MM.1S (cell line): ENCODE results near the gene RAMP3.

Source experiments
- DNase-seq: peaks from one replicate; pipeline ENCODE4 v3.0.0-alpha.2; 2015
- H2AFZ ChIP-seq: fragments of 300-600 bp; sonication (generic); 2 replicates; pipeline ENCODE4 v1.6.0; 2016; ENCODE audit warnings: antibody characterized with exemption, low read length
- H3F3A ChIP-seq: fragments of 300-600 bp; sonication (generic); 2 replicates; pipeline ENCODE4 v1.6.1; 2016; ENCODE audit warnings: mild to moderate bottlenecking, antibody characterized with exemption, low read length, moderate library complexity, mixed read lengths; ENCODE audit not compliant: insufficient read depth
- H3K27ac ChIP-seq: fragments of 300-600 bp; sonication (generic); 2 replicates; pipeline ENCODE4 v1.5.1; 2016; ENCODE audit warnings: mild to moderate bottlenecking, low read length
- H3K27me3 ChIP-seq: fragments of 300-600 bp; sonication (generic); replicated peaks from 2 replicates; pipeline ENCODE4 v1.6.0; 2016; ENCODE audit warnings: low read length; ENCODE audit not compliant: insufficient read depth
- H3K36me3 ChIP-seq: fragments of 300-600 bp; sonication (generic); replicated peaks from 2 replicates; pipeline ENCODE4 v1.6.1; 2016; ENCODE audit warnings: mild to moderate bottlenecking, low read length, mixed read lengths; ENCODE audit not compliant: insufficient read depth
- H3K4me1 ChIP-seq: fragments of 300-600 bp; sonication (generic); 2 replicates; pipeline ENCODE4 v1.6.1; 2016; ENCODE audit warnings: low read length, mixed read lengths
- H3K4me2 ChIP-seq: fragments of 300-600 bp; sonication (generic); 2 replicates; pipeline ENCODE4 v1.6.0; 2016; ENCODE audit warnings: low read depth, low read length
- H3K4me3 ChIP-seq: fragments of 300-600 bp; sonication (generic); 2 replicates; pipeline ENCODE4 v1.5.1; 2016; ENCODE audit warnings: low read length, mixed read lengths
- H3K79me2 ChIP-seq: fragments of 300-600 bp; sonication (generic); 2 replicates; pipeline ENCODE4 v1.6.1; 2016; ENCODE audit warnings: mixed run types, low read length, mixed read lengths
- H3K9ac ChIP-seq: fragments of 300-600 bp; sonication (generic); 2 replicates; pipeline ENCODE4 v1.6.1; 2016; ENCODE audit warnings: low read length, mixed read lengths
- H3K9me2 ChIP-seq: fragments of 300-600 bp; sonication (generic); replicated peaks from 2 replicates; pipeline ENCODE4 v1.6.1; 2016; ENCODE audit warnings: mild to moderate bottlenecking, low read length, mixed read lengths; ENCODE audit not compliant: insufficient read depth
- H3K9me3 ChIP-seq: fragments of 300-600 bp; sonication (generic); replicated peaks from 2 replicates; pipeline ENCODE4 v1.6.1; 2016; ENCODE audit warnings: mild to moderate bottlenecking, low read length, mixed read lengths; ENCODE audit not compliant: insufficient read depth
- H4K20me1 ChIP-seq: fragments of 300-600 bp; sonication (generic); 2 replicates; pipeline ENCODE4 v1.6.1; 2016; ENCODE audit warnings: mild to moderate bottlenecking, low read length, moderate library complexity, mixed read lengths; ENCODE audit not compliant: insufficient read depth
- EZH2 ChIP-seq: fragments of 300-600 bp; sonication (generic); optimal IDR thresholded peaks from 2 replicates; pipeline ENCODE3; 2017; ENCODE audit warnings: low read depth, mild to moderate bottlenecking, antibody characterized with exemption, low read length, mixed read lengths
- EZH2phosphoT487 ChIP-seq: fragments of 300-600 bp; sonication (generic); IDR thresholded peaks from 2 replicates; pipeline ENCODE4 v1.6.1; 2018; ENCODE audit warnings: antibody characterized with exemption, low read length
- TF ChIP-seq, protein P1 (sequence below): fragments of 300-600 bp; sonication (generic); IDR thresholded peaks from 2 replicates; pipeline ENCODE4 v1.5.1; 2016; ENCODE audit warnings: antibody characterized with exemption, low read length, mixed read lengths

The RAMP3 gene, protein sequence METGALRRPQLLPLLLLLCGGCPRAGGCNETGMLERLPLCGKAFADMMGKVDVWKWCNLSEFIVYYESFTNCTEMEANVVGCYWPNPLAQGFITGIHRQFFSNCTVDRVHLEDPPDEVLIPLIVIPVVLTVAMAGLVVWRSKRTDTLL

DNA sequence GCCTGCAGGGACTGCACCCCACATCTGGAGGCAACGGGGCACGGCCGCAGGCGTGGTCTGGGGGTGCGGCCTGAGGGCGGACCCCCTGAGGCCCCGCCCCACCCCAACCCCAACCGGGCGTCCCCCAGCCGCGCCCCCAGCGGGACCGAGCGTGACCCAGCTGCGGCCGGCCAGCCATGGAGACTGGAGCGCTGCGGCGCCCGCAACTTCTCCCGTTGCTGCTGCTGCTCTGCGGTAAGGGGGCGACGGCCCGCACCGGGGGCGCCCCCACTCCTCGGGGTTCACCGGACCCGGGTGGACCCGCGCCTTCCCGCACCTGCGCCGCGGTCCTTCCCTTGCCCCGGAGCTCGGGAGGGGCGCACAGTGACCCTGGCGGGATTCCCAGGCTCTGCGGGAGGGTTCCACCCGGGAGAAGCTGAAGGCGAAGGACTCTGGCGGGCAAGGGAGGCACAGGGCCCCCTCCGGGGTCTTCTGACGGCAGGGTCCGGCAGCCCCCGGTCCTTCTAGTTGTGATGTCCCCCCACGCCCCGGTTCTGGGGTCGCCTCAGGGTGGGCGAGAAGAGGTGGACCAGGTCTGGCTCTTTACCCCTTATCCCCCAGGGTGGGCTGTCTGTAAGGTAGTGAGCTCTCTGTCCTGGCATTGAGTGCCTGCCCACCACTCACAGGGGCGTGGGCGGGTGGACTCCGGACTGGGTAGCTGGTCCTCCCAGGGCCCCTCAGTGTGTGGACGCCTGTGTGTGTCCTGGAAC lies at the start of gene RAMP3:
TSS of gene RAMP3 (plus strand) at position 139 of the 749 bp plus-strand sequence. CDS start at position 177, 38 bp downstream.
- H3K9me2 ChIP-seq, result no peaks in the 10 kb centered on the region
- no peaks in the 10 kb centered on the region for H3K36me3 ChIP-seq
- H3K4me1 ChIP-seq, result peaks cover 3% of the 10 kb centered on the region; the same call in 1 of the 2 replicates
- no peaks in the 10 kb centered on the region for H3K27me3 ChIP-seq
- H3K4me3 ChIP-seq, result no peak within 1 kb of the TSS
- TF ChIP-seq, protein P1, sequence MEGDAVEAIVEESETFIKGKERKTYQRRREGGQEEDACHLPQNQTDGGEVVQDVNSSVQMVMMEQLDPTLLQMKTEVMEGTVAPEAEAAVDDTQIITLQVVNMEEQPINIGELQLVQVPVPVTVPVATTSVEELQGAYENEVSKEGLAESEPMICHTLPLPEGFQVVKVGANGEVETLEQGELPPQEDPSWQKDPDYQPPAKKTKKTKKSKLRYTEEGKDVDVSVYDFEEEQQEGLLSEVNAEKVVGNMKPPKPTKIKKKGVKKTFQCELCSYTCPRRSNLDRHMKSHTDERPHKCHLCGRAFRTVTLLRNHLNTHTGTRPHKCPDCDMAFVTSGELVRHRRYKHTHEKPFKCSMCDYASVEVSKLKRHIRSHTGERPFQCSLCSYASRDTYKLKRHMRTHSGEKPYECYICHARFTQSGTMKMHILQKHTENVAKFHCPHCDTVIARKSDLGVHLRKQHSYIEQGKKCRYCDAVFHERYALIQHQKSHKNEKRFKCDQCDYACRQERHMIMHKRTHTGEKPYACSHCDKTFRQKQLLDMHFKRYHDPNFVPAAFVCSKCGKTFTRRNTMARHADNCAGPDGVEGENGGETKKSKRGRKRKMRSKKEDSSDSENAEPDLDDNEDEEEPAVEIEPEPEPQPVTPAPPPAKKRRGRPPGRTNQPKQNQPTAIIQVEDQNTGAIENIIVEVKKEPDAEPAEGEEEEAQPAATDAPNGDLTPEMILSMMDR, result no peak
- TF ChIP-seq EZH2 (no peak), EZH2phosphoT487 (no peak)
- no peaks in the 10 kb centered on the region for H3K79me2 ChIP-seq
- no peak within 1 kb of the TSS for H3K27ac ChIP-seq
- H3F3A ChIP-seq, result no peaks in the 10 kb centered on the region
- no peaks in the 10 kb centered on the region for H4K20me1 ChIP-seq
- H3K9ac ChIP-seq, result no peak within 1 kb of the TSS
- no peak for DNase-seq
- H2AFZ ChIP-seq, result no peak within 1 kb of the TSS
- no peaks in the 10 kb centered on the region for H3K9me3 ChIP-seq
- H3K4me2 ChIP-seq, result no peak within 1 kb of the TSS

DNA sequence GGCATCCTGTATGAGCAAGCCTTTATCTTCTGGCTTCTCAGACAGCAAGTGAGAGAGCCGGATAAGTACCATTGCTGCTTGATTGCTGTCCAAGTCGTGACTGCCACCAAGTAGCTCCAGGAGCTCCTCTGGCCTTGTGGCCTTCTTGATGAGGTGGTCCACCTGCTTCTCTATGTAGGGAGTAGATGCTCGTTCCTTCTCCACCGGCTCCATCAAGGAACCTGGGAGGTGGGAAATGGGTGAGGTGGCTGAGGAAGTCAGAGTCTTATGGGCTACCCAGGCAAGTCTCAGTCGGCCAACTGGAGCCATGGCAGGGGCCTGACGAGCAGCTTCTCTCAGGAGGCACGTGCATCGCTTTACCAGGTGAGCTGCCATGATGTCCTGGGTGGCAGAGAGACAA lies 48.7 kb upstream of the RAMP3 start:
- Histone ChIP-seq H3K9me2 (no peaks in the 10 kb centered on the region), H3K4me1 (no peaks in the 10 kb centered on the region), H3K9me3 (no peaks in the 10 kb centered on the region), H3K79me2 (peaks cover 75% of the 10 kb centered on the region), H2AFZ (no peak overlapping the region), H3F3A (peaks cover 9% of the 10 kb centered on the region), H3K27me3 (no peaks in the 10 kb centered on the region), H3K4me2 (no peak overlapping the region), H4K20me1 (no peaks in the 10 kb centered on the region), H3K4me3 (no peak overlapping the region), H3K27ac (no peak overlapping the region), H3K36me3 (peaks cover 16% of the 10 kb centered on the region), H3K9ac (no peak overlapping the region)
- DNase-seq, result no peak
- TF ChIP-seq EZH2 (no peak), EZH2phosphoT487 (no peak)
- TF ChIP-seq, protein P1, result no peak

DNA sequence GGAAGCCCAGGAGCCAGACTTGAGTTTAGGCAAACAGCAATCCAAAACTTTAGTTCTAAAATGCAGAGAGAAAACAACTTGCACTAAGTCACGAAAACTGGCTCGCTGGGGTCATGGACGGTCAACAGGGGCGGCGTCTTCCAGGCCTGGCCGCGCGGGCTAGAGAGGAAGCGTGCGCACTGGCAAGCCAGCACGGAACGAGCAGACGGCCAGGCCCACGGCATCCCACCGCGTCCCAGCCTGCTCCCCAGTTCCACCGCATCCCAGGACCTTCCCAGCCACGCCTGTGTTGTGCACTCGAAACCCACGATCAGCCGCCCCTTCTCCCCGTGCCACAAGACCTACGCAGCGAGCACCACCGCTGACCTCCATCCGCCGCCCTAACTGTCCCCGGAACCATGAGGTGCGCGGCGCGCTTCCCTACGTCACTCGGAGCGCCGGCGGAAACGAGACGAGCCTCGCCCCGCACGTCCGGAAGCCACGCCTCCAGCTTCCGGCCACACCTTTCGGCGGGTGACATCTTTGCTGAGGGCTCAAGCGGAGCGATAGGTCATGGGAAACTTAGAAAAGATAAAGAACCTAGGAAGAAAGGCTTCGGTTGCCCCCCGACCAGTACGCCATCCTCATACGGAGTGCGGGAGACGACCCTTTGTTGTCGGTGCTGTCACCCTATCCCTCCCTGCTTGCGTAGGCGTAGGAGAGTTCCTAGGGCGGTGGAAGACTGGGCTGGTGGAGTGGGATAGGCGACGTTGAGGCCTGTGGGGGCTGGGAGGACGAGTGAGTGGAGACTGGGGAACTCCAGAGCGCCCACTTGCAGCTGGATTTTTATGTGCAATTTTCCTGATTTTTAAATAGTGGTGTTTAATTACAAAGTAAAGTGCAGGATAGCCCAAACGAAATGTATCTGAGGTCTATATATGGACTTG lies 46.0 kb upstream of the RAMP3 start, which contains the start of gene TBRG4:
TSS of gene TBRG4 (minus strand) at position 400 of the 926 bp plus-strand sequence. CDS start 2,460 bp downstream, outside the sequence.
- peaks cover 49% of the 10 kb centered on the region for H3K79me2 ChIP-seq
- H3K27me3 ChIP-seq, result no peaks in the 10 kb centered on the region
- H3K4me2 ChIP-seq, result peak within 1 kb of the TSS; percentile 52; the same call in 1 of the 2 replicates
- peak within 1 kb of the TSS; percentile 75 for H2AFZ ChIP-seq
- no peaks in the 10 kb centered on the region for H3K36me3 ChIP-seq
- H3K27ac ChIP-seq, result peak within 1 kb of the TSS; percentile 87
- H3K4me3 ChIP-seq, result peak within 1 kb of the TSS; percentile 94
- TF ChIP-seq, protein P1, result peak; percentile 44
- TF ChIP-seq EZH2, result no peak
- H3F3A ChIP-seq, result peaks cover 9% of the 10 kb centered on the region
- peak within 1 kb of the TSS; percentile 95 for H3K9ac ChIP-seq
- H3K9me2 ChIP-seq, result no peaks in the 10 kb centered on the region
- DNase-seq, result peak; percentile 97
- no peaks in the 10 kb centered on the region for H3K4me1 ChIP-seq
- no peaks in the 10 kb centered on the region for H3K9me3 ChIP-seq
- no peaks in the 10 kb centered on the region for H4K20me1 ChIP-seq
